ENCODE data around the gene MORN1.

The MORN1 gene

GRCh38 chr1:2339206-2340085, 51.9 kb downstream of the MORN1 start:
- FAIRE-seq (no peak), DNase-seq (ENCODE audit: insufficient read length, low spot score) (no peak)
- no peak for TF ChIP-seq CTCF (IDR thresholded peaks at IDR 0.05; ENCODE audit: insufficient read depth, missing control alignments)

- no peak for TF ChIP-seq CTCF (IDR thresholded peaks at IDR 0.05; ENCODE audit: insufficient read depth, missing control alignments)
- FAIRE-seq (no peak), DNase-seq (ENCODE audit: insufficient read length, low spot score) (no peak)
Observed at GRCh38 chr1:2337501-2337900, 53.9 kb downstream of the MORN1 start.

GRCh38 chr1:2337081-2337480, 54.3 kb downstream of the MORN1 start:
- no peak for TF ChIP-seq CTCF (IDR thresholded peaks at IDR 0.05; ENCODE audit: insufficient read depth, missing control alignments)
- FAIRE-seq (no peak), DNase-seq (ENCODE audit: insufficient read length, low spot score) (no peak)

- DNase-seq (ENCODE audit: insufficient read length, low spot score) (no peak), FAIRE-seq (no peak)
- no peak for TF ChIP-seq CTCF (IDR thresholded peaks at IDR 0.05; ENCODE audit: insufficient read depth, missing control alignments)
Observed at GRCh38 chr1:2336499-2336898, 54.9 kb downstream of the MORN1 start.

- FAIRE-seq (no peak), DNase-seq (ENCODE audit: insufficient read length, low spot score) (no peak)
- no peak for TF ChIP-seq CTCF (IDR thresholded peaks at IDR 0.05; ENCODE audit: insufficient read depth, missing control alignments)
Observed at GRCh38 chr1:2335721-2336455, 55.5 kb downstream of the MORN1 start.

GRCh38 chr1:2334883-2335534, 56.3 kb downstream of the MORN1 start:
- FAIRE-seq, result no peak
- DNase-seq (ENCODE audit: insufficient read length, low spot score), result no peak
- TF ChIP-seq CTCF (IDR thresholded peaks at IDR 0.05; ENCODE audit: insufficient read depth, missing control alignments), result no peak

Data from D721Med (cell line).